ENCODE measurements around the gene FIBP.

DNA sequence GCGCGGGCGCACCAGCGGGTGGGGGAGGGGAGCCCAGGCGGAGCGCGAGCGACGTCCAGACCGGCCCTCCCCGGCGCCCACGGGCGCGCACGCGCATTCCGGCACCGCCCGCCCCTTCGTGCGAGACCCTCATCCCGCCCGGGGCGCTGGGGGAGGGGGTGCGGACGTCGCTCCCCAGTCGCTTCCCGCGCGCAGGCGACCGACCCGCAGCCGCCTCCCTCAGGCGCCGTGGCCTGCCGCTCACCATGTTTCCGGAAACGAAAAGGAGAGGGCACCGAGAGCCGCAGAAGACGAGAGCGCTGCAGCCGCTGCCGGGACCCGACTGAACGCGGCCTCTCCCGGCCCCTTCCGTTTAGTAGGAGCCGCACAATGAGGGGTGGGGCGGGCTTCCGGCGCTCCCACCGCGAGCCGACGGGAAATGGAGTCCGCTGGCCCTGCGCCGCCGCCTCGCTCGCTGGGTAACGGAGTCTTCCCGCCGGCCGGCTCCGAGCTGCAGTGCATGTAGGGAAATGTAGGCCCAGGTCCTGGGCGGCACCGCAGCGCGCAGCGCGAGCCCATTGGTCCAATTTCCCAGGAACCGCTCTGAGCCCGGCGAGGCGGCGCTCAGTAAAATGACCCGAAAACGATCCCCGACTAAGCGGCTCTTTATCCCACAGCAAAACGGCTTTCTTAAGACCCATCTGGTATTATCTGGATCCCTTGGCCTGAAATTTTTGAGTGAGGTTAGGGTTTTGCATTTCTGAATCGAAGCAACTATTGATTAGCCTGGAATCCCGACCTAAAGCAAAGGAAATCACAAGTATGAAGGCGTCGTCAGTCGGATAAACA lies 30.2 kb downstream of the FIBP start, which contains the start of gene CFL1:
- peak in 1 of 2 donors; percentile 76 for TF ChIP-seq POLR2A (IDR thresholded peaks at IDR 0.05)
- TF ChIP-seq, protein P1, sequence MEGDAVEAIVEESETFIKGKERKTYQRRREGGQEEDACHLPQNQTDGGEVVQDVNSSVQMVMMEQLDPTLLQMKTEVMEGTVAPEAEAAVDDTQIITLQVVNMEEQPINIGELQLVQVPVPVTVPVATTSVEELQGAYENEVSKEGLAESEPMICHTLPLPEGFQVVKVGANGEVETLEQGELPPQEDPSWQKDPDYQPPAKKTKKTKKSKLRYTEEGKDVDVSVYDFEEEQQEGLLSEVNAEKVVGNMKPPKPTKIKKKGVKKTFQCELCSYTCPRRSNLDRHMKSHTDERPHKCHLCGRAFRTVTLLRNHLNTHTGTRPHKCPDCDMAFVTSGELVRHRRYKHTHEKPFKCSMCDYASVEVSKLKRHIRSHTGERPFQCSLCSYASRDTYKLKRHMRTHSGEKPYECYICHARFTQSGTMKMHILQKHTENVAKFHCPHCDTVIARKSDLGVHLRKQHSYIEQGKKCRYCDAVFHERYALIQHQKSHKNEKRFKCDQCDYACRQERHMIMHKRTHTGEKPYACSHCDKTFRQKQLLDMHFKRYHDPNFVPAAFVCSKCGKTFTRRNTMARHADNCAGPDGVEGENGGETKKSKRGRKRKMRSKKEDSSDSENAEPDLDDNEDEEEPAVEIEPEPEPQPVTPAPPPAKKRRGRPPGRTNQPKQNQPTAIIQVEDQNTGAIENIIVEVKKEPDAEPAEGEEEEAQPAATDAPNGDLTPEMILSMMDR (IDR thresholded peaks at IDR 0.05), result no peak

All from lower leg skin (tissue), 3 donors.